ENCODE measurements around the gene COPRS.
"Not testable (repeated sequence)": the region's sequence is repeated elsewhere in the genome, so short reads cannot be mapped to it uniquely, and the experiment has no call there.

The COPRS gene

DNA sequence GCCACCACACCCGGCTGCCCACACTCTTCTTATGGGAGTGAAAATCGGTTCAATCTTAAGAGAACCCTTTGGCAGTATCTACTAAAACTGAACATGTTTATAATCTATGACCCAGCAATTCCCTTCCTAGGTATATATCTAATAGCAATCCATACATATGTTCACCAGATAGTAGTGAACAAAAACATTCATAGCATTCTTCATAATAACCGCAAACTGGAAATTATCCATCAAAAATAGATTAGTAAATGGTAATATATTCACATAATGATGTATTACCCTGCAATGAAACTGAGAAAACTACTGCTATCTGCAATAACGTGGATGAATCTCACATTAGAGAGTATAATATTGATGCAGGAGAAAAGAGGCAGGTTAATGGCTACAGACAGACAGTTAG lies 23.1 kb downstream of the COPRS start:
- no peaks in the 10 kb centered on the region for H3K9me3 ChIP-seq
- TF ChIP-seq, protein P1, sequence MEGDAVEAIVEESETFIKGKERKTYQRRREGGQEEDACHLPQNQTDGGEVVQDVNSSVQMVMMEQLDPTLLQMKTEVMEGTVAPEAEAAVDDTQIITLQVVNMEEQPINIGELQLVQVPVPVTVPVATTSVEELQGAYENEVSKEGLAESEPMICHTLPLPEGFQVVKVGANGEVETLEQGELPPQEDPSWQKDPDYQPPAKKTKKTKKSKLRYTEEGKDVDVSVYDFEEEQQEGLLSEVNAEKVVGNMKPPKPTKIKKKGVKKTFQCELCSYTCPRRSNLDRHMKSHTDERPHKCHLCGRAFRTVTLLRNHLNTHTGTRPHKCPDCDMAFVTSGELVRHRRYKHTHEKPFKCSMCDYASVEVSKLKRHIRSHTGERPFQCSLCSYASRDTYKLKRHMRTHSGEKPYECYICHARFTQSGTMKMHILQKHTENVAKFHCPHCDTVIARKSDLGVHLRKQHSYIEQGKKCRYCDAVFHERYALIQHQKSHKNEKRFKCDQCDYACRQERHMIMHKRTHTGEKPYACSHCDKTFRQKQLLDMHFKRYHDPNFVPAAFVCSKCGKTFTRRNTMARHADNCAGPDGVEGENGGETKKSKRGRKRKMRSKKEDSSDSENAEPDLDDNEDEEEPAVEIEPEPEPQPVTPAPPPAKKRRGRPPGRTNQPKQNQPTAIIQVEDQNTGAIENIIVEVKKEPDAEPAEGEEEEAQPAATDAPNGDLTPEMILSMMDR (IDR thresholded peaks at IDR 0.05) = no peak
- H3K4me3 ChIP-seq (ENCODE audit: low read depth in 1 of 2, low read length in 1 of 2) = no peak overlapping the region
- no peak overlapping the region for H3K27ac ChIP-seq
- no peaks in the 10 kb centered on the region for H3K27me3 ChIP-seq
- peaks cover 0 to 8% of the 10 kb centered on the region in 2 experiments for H3K4me1 ChIP-seq (ENCODE audit: control insufficient read depth in 1 of 2, insufficient read depth in 1 of 2, low read depth in 1 of 2, low read length in 1 of 2)
- no peaks in the 10 kb centered on the region for H3K36me3 ChIP-seq

DNA sequence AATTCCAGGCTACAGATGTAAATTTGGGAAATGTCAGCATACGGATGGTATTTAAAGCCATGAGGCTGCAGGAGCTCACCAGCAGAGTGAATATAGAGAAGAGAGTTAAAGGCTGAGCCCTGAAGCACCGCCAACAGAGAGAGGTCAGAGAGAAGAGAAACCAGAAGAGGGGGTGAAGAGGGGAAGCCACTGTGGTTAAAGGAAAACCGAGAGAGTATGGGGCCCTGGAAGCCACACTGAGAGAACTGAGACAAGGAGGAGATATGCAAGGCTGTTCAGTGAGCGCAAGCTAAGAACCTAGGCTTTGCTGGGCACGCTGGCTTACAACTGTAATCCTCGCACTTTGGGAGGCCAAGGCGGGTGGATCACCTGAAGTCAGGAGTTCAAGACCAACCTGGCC lies 24.6 kb downstream of the COPRS start:
- no peak overlapping the region for H3K27ac ChIP-seq
- no peaks in the 10 kb centered on the region for H3K36me3 ChIP-seq
- no peaks in the 10 kb centered on the region for H3K27me3 ChIP-seq
- H3K4me1 ChIP-seq (ENCODE audit: control insufficient read depth in 1 of 2, insufficient read depth in 1 of 2, low read depth in 1 of 2, low read length in 1 of 2) = peaks cover 0 to 6% of the 10 kb centered on the region in 2 experiments
- TF ChIP-seq, protein P1 (IDR thresholded peaks at IDR 0.05) = no peak
- H3K9me3 ChIP-seq = no peaks in the 10 kb centered on the region
- no peak overlapping the region for H3K4me3 ChIP-seq (ENCODE audit: low read depth in 1 of 2, low read length in 1 of 2)

DNA sequence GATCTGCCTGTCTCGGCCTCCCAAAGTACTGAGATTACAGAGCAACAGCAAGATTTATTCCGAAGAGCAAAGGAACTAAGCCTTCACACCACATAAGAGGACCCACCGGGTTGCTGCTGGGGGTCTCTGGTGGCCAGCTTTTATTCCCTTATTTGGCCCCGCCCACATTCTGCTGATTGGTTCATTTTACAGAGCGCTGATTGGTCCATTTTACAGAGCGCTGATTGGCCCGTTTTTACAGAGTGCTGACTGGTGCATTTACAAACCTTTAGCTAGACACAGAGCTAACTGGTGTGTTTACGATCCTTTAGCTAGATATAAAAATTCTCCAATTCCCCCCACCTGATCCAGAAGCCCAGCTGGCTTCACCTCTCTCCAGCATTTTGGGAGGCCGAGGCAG lies 26.3 kb downstream of the COPRS start:
- Histone ChIP-seq H3K36me3 (no peaks in the 10 kb centered on the region), H3K4me3 (ENCODE audit: low read depth in 1 of 2, low read length in 1 of 2) (no peak overlapping the region), H3K27me3 (no peaks in the 10 kb centered on the region), H3K27ac (no peak overlapping the region), H3K9me3 (no peaks in the 10 kb centered on the region), H3K4me1 (ENCODE audit: control insufficient read depth in 1 of 2, insufficient read depth in 1 of 2, low read depth in 1 of 2, low read length in 1 of 2) (no peaks in the 10 kb centered on the region)
- TF ChIP-seq, protein P1 (IDR thresholded peaks at IDR 0.05) = no peak

DNA sequence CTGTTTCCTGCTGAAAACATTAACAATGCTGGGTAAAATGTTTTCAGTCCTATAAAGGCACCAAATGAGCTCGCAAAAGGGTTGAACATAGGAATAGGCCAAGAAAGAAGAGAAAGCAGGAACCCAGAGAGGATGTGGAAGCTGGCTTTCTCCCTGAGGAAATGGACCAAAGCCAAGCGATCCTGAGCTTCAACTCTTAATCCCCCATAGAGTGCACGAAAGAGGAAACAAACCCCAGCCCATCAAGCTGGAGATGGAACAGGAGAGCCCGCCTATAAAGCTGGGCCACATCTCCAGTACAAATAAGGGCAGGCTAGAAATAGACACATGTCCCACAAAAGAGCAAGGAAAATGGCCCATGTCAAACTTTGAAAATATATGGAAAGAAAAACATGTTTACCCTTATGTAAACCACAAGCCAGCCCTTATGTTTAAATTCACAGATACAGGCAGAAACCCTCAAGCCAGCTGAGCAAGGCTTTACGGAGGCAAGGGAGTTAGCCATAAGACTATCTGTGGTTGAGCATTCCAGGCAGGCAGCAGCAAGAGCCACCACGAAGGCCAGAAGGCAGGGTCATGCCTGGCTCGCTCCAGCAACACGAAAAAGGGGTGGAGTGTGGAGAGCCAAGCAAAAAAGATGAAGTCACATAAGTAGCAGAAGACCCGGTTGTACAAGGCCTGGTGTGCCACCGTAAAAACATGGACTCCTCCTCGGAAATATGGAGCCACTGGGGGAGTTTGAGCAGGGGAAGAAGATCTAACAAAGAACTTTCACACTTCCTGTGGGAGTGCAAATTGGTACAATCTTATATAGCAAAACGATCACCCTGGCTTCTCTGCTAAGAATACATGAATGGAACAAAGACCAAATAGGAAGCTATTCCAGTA lies 27.8 kb downstream of the COPRS start:
- Histone ChIP-seq H3K4me1 (ENCODE audit: control insufficient read depth in 1 of 2, insufficient read depth in 1 of 2, low read depth in 1 of 2, low read length in 1 of 2) (no peaks in the 10 kb centered on the region), H3K9me3 (no peaks in the 10 kb centered on the region), H3K27me3 (no peaks in the 10 kb centered on the region), H3K36me3 (no peaks in the 10 kb centered on the region), H3K27ac (no peak overlapping the region), H3K4me3 (ENCODE audit: low read depth in 1 of 2, low read length in 1 of 2) (no peak overlapping the region)
- TF ChIP-seq, protein P1 (IDR thresholded peaks at IDR 0.05) = no peak

DNA sequence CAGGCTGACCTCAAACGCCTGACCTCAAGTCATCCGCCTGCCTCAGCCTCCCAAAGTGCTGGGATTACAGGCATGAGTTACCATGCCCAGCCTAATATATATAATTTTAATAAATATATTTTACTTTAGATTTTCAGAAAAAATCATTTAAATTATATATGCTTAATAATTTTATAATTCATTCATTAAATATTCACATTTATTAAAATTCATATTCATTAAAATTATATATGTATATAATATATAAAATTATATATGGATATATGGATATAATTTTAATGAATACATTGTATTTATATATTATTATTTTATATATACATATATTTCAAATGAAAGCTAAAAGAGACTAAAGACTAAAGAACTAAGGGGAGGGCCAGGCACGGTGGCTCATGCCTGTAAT lies 29.4 kb downstream of the COPRS start:
- TF ChIP-seq, protein P1 (IDR thresholded peaks at IDR 0.05) = no peak
- H3K9me3 ChIP-seq = no peaks in the 10 kb centered on the region
- H3K36me3 ChIP-seq = no peaks in the 10 kb centered on the region
- no peaks in the 10 kb centered on the region for H3K4me1 ChIP-seq (ENCODE audit: control insufficient read depth in 1 of 2, insufficient read depth in 1 of 2, low read depth in 1 of 2, low read length in 1 of 2)
- H3K27ac ChIP-seq = no peak overlapping the region
- H3K27me3 ChIP-seq = no peaks in the 10 kb centered on the region
- no peak overlapping the region for H3K4me3 ChIP-seq (ENCODE audit: low read depth in 1 of 2, low read length in 1 of 2)

DNA sequence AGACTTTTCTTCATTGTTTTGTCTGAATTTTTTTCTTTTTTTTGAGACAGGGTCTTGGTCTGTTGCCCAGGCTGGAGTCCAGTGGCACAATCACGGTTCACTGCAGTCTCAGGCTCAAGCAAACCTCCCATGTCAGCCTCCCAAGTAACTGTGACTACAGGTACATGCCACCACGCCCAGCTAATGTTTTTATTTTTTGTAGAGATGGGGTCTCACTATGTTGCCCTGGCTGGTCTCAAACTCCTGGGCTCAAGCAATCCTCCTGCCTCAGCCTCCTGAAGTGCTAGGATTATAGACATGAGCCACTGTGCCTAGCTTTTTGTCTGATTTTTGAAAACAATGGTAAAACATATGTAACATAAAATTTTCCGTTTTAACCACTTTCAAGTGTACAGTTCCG lies 30.1 kb downstream of the COPRS start:
- not testable (repeated sequence) for H3K9me3 ChIP-seq; H3K36me3 ChIP-seq; H3K4me3 ChIP-seq (ENCODE audit: low read depth in 1 of 2, low read length in 1 of 2); H3K27me3 ChIP-seq; H3K27ac ChIP-seq; H3K4me1 ChIP-seq (ENCODE audit: control insufficient read depth in 1 of 2, insufficient read depth in 1 of 2, low read depth in 1 of 2, low read length in 1 of 2)
